Pericardium fibroblast (primary cell): ENCODE measurements around the gene MTCL1. TPM values are rescaled to one million over a fixed set of nuclear protein-coding genes. Genes with fewer than 3 reads are reported as not detected.

Experiments
- total RNA-seq: library from RNA; depleted of rRNA; stranded (reverse); fragments of >200 nt; gene quantifications from 2 replicates; pipeline ENCODE4 v1.2.3, GENCODE V29; 2015

Gene MTCL1
- total RNA-seq, result 12.5 and 18.2 TPM in 2 replicates

DNA sequence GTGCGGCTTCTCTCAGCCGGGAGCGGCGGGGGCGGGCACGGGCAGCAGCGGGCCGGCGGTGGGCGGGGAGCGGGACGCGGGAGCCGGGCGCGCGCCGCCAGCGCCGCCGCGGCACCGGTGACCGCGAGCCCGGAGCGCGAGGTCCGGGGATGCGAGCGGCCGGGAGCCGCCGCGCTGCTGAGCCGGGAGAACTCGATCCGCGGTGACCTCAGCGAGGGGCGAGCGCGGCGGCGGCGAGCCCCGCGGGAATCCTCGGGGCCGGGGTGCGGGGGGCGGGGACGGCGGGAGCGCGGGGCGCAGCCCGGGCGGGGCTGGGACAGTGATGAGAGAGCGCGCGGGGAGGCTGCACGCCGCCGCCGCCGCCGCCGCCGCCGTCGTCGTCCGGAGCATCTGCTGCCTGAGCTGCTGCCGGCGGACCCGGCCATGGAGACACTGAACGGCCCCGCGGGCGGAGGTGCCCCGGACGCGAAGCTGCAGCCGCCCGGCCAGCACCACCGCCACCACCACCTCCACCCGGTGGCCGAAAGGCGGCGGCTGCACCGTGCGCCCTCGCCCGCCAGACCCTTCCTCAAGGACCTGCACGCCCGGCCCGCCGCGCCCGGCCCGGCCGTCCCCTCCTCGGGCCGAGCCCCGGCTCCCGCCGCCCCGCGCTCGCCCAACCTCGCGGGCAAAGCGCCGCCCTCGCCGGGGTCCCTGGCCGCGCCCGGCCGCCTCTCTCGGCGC, at the start of gene MTCL1:
TSS of gene MTCL1 (plus strand) at position 319 of the 723 bp plus-strand sequence. CDS start at position 424, 105 bp downstream.

Other genes starting within 250 kb of the MTCL1 start
- 43.2 and 49.1 TPM in 2 replicates for gene RAB12, start 96.1 kb upstream of the MTCL1 start, total RNA-seq